Chondrocyte (in vitro differentiated cells): ENCODE data around the gene RNF186. TPM values are rescaled to one million over a fixed set of nuclear protein-coding genes. Genes with fewer than 3 reads are reported as not detected.

Experiments
- DNase-seq: peaks from one replicate; pipeline ENCODE4 v3.0.0; 2021; ENCODE audit warnings: mixed read lengths, low spot score
- H3K27ac Mint-ChIP-seq: one replicate; pipeline ENCODE4 v1.8.0; 2021; ENCODE audit warnings: mild to moderate bottlenecking, moderate library complexity, mixed read lengths; ENCODE audit not compliant: unreplicated experiment
- H3K27me3 Mint-ChIP-seq: 2 replicates; pipeline ENCODE4 v1.8.0; 2021; ENCODE audit warnings: low read depth, mixed read lengths
- H3K36me3 Mint-ChIP-seq: 2 replicates; pipeline ENCODE4 v1.8.0; 2021; ENCODE audit warnings: low read depth, mixed read lengths
- H3K4me1 Mint-ChIP-seq: 2 replicates; pipeline ENCODE4 v1.8.0; 2021; ENCODE audit warnings: low read depth, mild to moderate bottlenecking, mixed read lengths
- H3K4me3 Mint-ChIP-seq: one replicate; pipeline ENCODE4 v1.8.0; 2021; ENCODE audit warnings: mild to moderate bottlenecking, moderate library complexity, mixed read lengths; ENCODE audit not compliant: unreplicated experiment
- H3K9me3 Mint-ChIP-seq: 2 replicates; pipeline ENCODE4 v1.8.0; 2021; ENCODE audit warnings: low read depth, mixed read lengths
- total RNA-seq: library from RNA; stranded (reverse); gene quantifications from 3 replicates; pipeline ENCODE4 v1.2.1, GENCODE V29; 2021
- TF ChIP-seq, protein P1 (sequence below): fragments of 200-600 bp; sonication (generic); IDR thresholded peaks from 2 replicates; pipeline ENCODE4 v1.5.0; 2021; ENCODE audit warnings: antibody characterized with exemption, mild to moderate bottlenecking, moderate library complexity

RNF186 gene
- total RNA-seq, 1 donor from 2014 or later = not detected

DNA sequence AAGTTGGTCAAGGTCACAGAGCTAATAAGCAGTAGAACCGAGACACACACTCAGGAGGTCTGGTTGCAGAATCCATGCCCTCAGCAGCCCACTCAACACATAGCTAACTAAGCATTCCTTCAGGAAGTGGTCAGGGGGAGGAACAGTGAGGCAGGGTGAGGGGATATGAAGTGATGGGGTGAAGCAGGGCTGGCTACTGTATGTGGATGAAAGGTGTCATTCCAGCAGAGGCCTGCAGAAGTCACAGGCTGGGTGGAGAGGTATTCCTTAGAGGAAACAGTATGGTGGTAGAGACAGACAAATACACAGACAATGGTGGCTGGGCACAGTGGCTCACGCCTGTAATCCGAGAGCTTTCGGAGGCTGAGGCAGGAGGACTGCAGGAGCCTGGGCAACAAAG is 29.4 kb downstream of the RNF186 start:
- no peak overlapping the region for H3K27ac Mint-ChIP-seq
- TF ChIP-seq, protein P1, sequence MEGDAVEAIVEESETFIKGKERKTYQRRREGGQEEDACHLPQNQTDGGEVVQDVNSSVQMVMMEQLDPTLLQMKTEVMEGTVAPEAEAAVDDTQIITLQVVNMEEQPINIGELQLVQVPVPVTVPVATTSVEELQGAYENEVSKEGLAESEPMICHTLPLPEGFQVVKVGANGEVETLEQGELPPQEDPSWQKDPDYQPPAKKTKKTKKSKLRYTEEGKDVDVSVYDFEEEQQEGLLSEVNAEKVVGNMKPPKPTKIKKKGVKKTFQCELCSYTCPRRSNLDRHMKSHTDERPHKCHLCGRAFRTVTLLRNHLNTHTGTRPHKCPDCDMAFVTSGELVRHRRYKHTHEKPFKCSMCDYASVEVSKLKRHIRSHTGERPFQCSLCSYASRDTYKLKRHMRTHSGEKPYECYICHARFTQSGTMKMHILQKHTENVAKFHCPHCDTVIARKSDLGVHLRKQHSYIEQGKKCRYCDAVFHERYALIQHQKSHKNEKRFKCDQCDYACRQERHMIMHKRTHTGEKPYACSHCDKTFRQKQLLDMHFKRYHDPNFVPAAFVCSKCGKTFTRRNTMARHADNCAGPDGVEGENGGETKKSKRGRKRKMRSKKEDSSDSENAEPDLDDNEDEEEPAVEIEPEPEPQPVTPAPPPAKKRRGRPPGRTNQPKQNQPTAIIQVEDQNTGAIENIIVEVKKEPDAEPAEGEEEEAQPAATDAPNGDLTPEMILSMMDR = no peak
- DNase-seq = no peak
- H3K36me3 Mint-ChIP-seq = peaks cover 17% of the 10 kb centered on the region
- no peaks in the 10 kb centered on the region for H3K9me3 Mint-ChIP-seq
- no peak overlapping the region for H3K4me3 Mint-ChIP-seq
- peaks cover 3% of the 10 kb centered on the region for H3K4me1 Mint-ChIP-seq
- no peaks in the 10 kb centered on the region for H3K27me3 Mint-ChIP-seq

DNA sequence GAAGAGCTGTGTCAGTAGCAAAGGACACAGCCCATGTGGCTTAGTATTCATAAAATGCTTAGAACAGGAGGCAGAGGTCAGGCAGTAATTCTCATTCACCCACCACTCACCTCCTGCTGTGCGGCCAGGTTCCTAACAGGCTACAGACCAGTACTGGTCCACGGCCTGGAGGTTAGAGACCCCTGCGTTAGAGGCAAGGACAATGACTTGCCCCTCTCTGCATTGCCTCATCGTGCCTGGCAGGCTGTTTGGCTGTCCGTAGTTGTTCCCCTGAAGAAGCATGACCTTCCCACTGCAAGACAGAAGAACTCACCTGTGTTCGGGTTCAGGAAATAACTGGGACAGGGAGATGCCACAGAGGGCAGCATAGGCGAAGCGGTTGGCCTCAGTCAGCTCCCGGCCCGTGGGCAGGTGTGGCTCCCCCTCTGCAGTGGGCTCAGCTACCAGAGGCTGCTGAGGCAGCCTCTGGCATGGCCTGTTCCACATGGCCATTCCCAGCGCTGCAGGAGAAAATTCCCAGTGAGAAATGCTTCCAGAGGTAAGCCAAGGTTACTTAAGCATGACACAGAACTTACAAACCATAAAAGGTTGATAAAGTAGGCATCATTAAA is 34.7 kb downstream of the RNF186 start:
- Mint-ChIP-seq H3K27ac (no peak overlapping the region), H3K4me1 (no peaks in the 10 kb centered on the region), H3K27me3 (no peaks in the 10 kb centered on the region), H3K36me3 (peaks cover 22% of the 10 kb centered on the region), H3K9me3 (no peaks in the 10 kb centered on the region), H3K4me3 (no peak overlapping the region)
- DNase-seq = no peak
- TF ChIP-seq, protein P1 = no peak

DNA sequence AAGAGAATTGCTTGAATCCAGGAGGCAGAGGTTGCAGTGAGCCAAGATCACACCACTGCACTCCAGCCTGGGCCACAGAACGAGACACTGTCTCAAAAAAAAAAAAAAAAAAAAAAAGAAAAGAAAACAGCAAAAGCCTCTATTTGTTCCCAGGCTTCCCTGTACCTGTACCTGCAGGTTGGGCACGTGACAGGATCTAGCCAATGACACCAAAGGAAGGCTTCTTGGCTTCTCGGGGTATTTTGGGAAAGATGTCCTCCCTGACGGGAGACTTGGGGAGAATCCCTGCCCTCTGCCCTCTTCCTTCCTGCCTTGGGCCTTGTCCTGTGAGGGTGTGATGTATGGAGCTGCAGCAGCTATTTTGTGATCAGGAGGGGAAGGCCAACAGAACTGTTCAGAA is 38.1 kb downstream of the RNF186 start:
- H3K9me3 Mint-ChIP-seq = no peaks in the 10 kb centered on the region
- H3K27me3 Mint-ChIP-seq = no peaks in the 10 kb centered on the region
- DNase-seq = no peak
- H3K36me3 Mint-ChIP-seq = peaks cover 14% of the 10 kb centered on the region
- TF ChIP-seq, protein P1 = no peak
- H3K27ac Mint-ChIP-seq = no peak overlapping the region
- H3K4me1 Mint-ChIP-seq = no peaks in the 10 kb centered on the region
- H3K4me3 Mint-ChIP-seq = no peak overlapping the region

DNA sequence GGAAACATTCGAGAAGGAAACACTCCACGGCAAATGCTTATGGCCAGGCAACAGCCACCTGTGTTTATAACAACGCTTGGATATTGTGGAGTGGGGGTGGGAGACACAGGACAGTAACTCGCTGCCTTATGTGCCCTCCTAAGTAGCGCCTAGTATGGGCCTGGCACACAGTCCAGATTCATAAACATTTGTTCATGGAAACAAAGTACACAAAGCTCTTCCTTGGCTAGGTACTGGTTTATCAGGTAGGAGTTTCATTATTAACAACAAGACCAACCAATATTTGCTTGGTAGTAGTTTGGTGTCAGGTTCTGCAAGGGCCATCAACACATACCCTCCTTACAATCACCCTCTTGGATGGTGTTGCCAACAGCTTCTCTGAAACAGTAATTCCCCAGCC is 38.8 kb downstream of the RNF186 start:
- Mint-ChIP-seq H3K36me3 (peaks cover 13% of the 10 kb centered on the region), H3K4me1 (no peaks in the 10 kb centered on the region), H3K27ac (no peak overlapping the region), H3K9me3 (no peaks in the 10 kb centered on the region), H3K27me3 (no peaks in the 10 kb centered on the region), H3K4me3 (no peak overlapping the region)
- DNase-seq = no peak
- TF ChIP-seq, protein P1 = no peak

DNA sequence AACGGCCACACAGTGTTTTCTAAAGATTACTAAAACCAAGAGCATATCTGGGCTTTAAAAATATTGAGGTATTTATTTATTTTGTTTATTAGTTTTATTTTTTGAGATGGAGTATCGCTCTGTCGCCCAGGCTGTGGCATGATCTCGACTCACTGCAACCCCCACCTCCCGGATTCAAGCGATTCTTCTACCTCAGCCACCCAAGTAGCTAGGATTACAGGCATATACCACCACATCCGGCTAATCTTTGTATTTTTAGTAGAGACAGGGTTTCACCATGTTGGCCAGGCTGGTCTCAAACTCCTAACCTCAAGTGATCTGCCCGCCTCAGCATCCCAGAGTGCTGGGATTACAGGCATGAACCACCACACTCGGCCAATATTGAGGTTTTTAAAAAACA is 39.3 kb downstream of the RNF186 start:
- peaks cover 13% of the 10 kb centered on the region for H3K36me3 Mint-ChIP-seq
- H3K27ac Mint-ChIP-seq = no peak overlapping the region
- H3K9me3 Mint-ChIP-seq = no peaks in the 10 kb centered on the region
- H3K4me1 Mint-ChIP-seq = no peaks in the 10 kb centered on the region
- no peak overlapping the region for H3K4me3 Mint-ChIP-seq
- H3K27me3 Mint-ChIP-seq = no peaks in the 10 kb centered on the region
- no peak for DNase-seq
- TF ChIP-seq, protein P1 = no peak
